ENCODE results near the gene SMAD6. TPM values are rescaled to one million over a fixed set of nuclear protein-coding genes. Genes with fewer than 3 reads are reported as not detected.
A peak's percentile ranks its signal among the peaks of the same experiment; 100 is the strongest.

SMAD6 gene
- total RNA-seq, 3 donors from 2014 or later (not counting 1 experiment from before 2014, with no cell fraction given) = 0.07 to 0.38 (median 0.09) TPM

DNA sequence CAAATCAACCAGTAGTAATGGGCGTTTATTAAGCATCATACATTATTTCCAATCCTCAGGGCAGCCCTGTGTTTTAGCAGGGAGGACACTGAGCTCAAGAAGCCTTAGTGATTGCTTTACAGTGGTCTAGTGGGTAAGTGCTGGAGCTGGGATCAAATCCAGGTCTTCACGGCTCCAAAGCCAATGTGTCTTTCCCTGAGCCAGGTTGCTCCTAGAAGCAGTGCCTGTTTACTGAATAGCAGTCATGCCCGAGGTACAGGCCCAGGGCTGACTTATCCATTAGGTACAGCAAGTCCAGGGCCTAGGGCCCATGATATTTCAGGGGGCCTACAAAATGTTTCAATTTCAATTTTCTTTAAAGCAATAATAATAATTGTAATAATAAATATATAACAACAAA, 9.6 kb upstream of the SMAD6 start:
- no peaks in the 10 kb centered on the region for H3K9me3 Mint-ChIP-seq
- Histone ChIP-seq H3K4me3 (ENCODE audit: low read length) (no peak overlapping the region), H3K9me3 (ENCODE audit: control insufficient read depth, insufficient read depth, low read length) (no peaks in the 10 kb centered on the region), H3K27me3 (ENCODE audit: control insufficient read depth, insufficient read depth, low read length) (no peaks in the 10 kb centered on the region), H3K27ac (ENCODE audit: low read length) (no peak overlapping the region), H3K36me3 (ENCODE audit: control insufficient read depth, insufficient read depth, low read length) (no peaks in the 10 kb centered on the region), H3K4me1 (ENCODE audit: control insufficient read depth, insufficient read depth, low read length) (peaks cover 3% of the 10 kb centered on the region)
- intact Hi-C loops (cut with micrococcal nuclease) = no loop called here
- H3K4me3 Mint-ChIP-seq = no peak overlapping the region
- ATAC-seq (no peak), DNase-seq (no peak)
- 92% methylated on average over 3 of the region's 3 CpGs for WGBS (ENCODE audit: insufficient coverage)
- H3K4me1 Mint-ChIP-seq = peaks cover 0 to 8% of the 10 kb centered on the region in 2 donors
- no peak overlapping the region for H3K27ac Mint-ChIP-seq
- TF ChIP-seq CTCF (IDR thresholded peaks at IDR 0.05) = no peak
- H3K36me3 Mint-ChIP-seq = no peaks in the 10 kb centered on the region
- H3K27me3 Mint-ChIP-seq (ENCODE audit: low read depth in 2 of 2) = no peaks in the 10 kb centered on the region

GRCh38 chr15:66692808-66693596, 9.0 kb upstream of the SMAD6 start:
- H3K27me3 ChIP-seq (ENCODE audit: control insufficient read depth, insufficient read depth, low read length) = no peaks in the 10 kb centered on the region
- no peak overlapping the region for H3K4me3 ChIP-seq (ENCODE audit: low read length)
- DNase-seq (peak in 1 of 2 donors; percentile 61), ATAC-seq (no peak)
- Mint-ChIP-seq H3K27me3 (ENCODE audit: low read depth in 2 of 2) (no peaks in the 10 kb centered on the region), H3K4me1 (peaks cover 0 to 8% of the 10 kb centered on the region in 2 donors), H3K36me3 (no peaks in the 10 kb centered on the region), H3K9me3 (no peaks in the 10 kb centered on the region), H3K4me3 (no peak overlapping the region), H3K27ac (no peak overlapping the region)
- no peaks in the 10 kb centered on the region for H3K9me3 ChIP-seq (ENCODE audit: control insufficient read depth, insufficient read depth, low read length)
- peaks cover 3% of the 10 kb centered on the region for H3K4me1 ChIP-seq (ENCODE audit: control insufficient read depth, insufficient read depth, low read length)
- H3K27ac ChIP-seq (ENCODE audit: low read length) = peak overlapping the region; percentile 4
- H3K36me3 ChIP-seq (ENCODE audit: control insufficient read depth, insufficient read depth, low read length) = no peaks in the 10 kb centered on the region
- TF ChIP-seq CTCF (IDR thresholded peaks at IDR 0.05) = no peak
- WGBS (ENCODE audit: insufficient coverage) = 37% methylated on average over 6 of the region's 6 CpGs
- intact Hi-C loops (cut with micrococcal nuclease) = no loop called here

DNA sequence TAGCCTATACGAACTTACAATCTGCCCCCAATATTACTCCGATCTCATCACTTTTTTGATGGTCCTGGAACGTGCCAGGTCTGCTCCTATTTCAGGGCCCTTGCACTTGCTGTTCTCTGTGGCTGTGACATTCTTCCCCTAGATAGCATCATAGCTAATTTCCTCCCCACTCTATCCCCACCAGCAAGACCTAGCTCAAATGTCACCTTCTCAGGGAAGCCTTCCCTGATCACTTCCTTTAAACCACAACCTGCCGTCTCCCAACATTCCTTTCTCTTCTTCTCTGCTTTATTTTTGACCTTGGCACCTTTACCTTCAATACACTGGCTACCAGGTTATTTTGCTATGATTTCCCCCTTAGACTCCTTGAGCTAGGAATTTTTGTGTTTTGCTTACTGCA, 5.3 kb upstream of the SMAD6 start:
- H3K36me3 ChIP-seq (ENCODE audit: control insufficient read depth, insufficient read depth, low read length) = no peaks in the 10 kb centered on the region

More for the DNA sequence above, 5.3 kb upstream of the SMAD6 start:
- ATAC-seq (no peak), DNase-seq (no peak)
- H3K4me3 Mint-ChIP-seq = no peak overlapping the region
- H3K27me3 Mint-ChIP-seq (ENCODE audit: low read depth in 2 of 2) = no peaks in the 10 kb centered on the region
- Histone ChIP-seq H3K9me3 (ENCODE audit: control insufficient read depth, insufficient read depth, low read length) (no peaks in the 10 kb centered on the region), H3K4me3 (ENCODE audit: low read length) (no peak overlapping the region), H3K4me1 (ENCODE audit: control insufficient read depth, insufficient read depth, low read length) (peaks cover 14% of the 10 kb centered on the region), H3K27ac (ENCODE audit: low read length) (no peak overlapping the region), H3K27me3 (ENCODE audit: control insufficient read depth, insufficient read depth, low read length) (no peaks in the 10 kb centered on the region)
- WGBS (ENCODE audit: insufficient coverage) = 91% methylated on average over 4 of the region's 4 CpGs
- H3K27ac Mint-ChIP-seq = no peak overlapping the region
- no peaks in the 10 kb centered on the region for H3K9me3 Mint-ChIP-seq
- H3K36me3 Mint-ChIP-seq = no peaks in the 10 kb centered on the region
- TF ChIP-seq CTCF (IDR thresholded peaks at IDR 0.05) = no peak
- intact Hi-C loops (cut with micrococcal nuclease) = no loop called here
- peaks cover 0 to 17% of the 10 kb centered on the region in 2 donors for H3K4me1 Mint-ChIP-seq

All from natural killer cell (primary cell).